Measurements from ENCODE around the gene CRIP1.

Gene CRIP1

DNA sequence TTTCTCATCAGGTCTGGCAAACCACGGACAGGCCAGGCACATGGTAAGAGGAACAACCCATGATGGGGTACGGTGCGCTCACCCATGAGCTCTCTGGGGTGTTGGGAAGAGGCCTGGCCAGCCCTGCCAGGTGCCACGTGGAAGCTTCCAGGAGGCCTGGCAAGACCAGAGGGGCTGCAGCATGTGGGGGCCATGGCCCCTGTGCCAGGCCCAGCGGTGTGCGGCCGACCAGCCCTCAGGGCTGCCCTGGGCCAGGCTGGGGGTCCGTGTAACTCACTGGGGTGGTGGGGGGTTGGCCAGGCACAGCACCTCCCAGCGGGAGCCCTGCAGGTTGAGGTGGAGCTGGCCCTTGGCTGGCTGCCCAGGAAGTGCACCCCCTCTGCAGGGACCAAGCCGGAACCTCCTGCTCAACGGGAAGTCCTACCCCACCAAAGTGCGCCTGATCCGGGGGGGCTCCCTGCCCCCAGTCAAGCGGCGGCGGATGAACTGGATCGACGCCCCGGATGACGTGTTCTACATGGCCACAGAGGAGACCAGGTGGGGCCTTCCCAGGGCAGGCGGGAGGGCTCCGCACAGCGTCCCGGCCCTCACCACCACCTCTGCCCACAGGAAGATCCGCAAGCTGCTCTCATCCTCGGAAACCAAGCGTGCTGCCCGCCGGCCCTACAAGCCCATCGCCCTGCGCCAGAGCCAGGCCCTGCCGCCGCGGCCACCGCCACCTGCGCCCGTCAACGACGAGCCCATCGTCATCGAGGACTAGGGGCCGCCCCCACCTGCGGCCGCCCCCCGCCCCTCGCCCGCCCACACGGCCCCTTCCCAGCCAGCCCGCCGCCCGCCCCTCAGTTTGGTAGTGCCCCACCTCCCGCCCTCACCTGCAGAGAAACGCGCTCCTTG, 17.0 kb upstream of the CRIP1 start:
- DNase-seq (ENCODE audit: extremely low spot score, insufficient read length, low read depth) (no peak), FAIRE-seq (no peak)

- FAIRE-seq (no peak), DNase-seq (ENCODE audit: extremely low spot score, insufficient read length, low read depth) (no peak)
These were observed 16.1 kb upstream of the CRIP1 start for GRCh38 chr14:105470350-105471296.

- FAIRE-seq (no peak), DNase-seq (ENCODE audit: extremely low spot score, insufficient read length, low read depth) (no peak)
These were observed 15.3 kb upstream of the CRIP1 start for GRCh38 chr14:105471297-105471821.

GRCh38 chr14:105471823-105472485, 14.7 kb upstream of the CRIP1 start:
- DNase-seq (ENCODE audit: extremely low spot score, insufficient read length, low read depth) (no peak), FAIRE-seq (no peak)

DNA sequence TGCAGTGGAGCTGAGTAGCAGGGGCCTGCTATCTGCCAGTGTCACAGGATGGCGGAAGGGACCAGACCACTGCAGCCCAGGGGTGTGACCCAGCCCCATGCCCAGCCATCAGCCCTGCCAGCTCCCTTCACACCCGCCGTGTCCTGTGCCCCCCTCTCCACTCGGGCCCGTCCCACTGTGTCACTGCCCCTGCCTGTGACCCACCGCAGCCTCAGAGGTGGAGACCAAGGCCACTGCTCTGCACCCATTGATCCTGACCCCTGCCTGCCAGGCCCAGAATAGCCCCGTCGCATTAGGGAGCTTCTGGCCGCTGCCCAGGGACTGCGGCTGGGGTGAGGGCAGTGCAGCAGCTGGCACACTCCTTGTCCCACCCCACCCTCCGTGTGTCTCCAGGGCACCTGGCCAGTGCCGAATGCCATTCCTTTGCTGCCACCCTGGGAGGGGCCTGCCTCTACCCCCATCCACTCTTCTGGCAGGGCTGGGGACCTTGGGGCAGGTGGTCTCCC, 14.1 kb upstream of the CRIP1 start:
- DNase-seq (ENCODE audit: extremely low spot score, insufficient read length, low read depth) (no peak), FAIRE-seq (no peak)

GRCh38 chr14:105473033-105473676, 13.5 kb upstream of the CRIP1 start:
- no peak for FAIRE-seq

DNA sequence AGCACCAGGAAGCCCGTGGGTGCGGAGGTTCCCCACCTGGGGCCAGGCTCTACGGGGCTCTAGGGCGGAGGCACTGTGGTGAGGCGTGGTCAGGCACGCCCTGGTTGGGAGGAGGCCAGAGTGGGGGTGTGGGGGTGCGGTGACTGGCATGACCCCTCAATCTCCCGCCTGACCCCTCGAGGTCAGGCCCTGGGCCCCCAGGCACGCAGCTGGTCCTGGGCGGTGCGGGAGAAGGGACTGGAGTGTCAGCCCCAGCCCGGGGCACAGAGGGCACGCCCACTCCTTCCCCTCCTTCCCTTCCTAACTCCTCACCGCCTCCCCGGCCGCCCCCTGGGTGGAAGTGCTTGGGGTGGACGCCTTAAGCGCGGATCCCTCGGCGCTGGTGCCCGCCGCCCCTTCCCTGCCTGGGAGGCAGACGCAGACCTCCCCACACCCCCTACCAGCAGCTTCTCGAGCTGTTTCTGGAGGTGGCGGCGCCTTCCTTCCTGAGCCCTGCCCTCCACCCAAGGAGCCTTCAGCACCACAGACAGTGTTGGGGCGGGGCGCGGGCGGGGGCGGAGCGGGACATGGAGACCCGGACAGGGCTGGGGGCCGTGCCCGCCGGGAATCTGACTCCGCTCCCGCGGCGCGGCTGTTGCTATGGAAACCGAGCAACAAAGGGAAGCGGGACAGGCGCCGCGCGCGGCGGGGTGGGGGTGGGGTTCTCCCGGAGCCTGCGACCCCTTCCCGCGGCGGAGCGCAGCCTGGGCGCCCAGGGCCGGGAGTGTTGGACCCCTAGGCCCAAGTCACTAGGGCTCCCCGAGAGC, 12.8 kb upstream of the CRIP1 start:
- no peak for DNase-seq (ENCODE audit: extremely low spot score, insufficient read length, low read depth)
- no peak for FAIRE-seq

More at GRCh38 chr14:105473033-105473676, 13.5 kb upstream of the CRIP1 start:
- DNase-seq (ENCODE audit: extremely low spot score, insufficient read length, low read depth) = no peak

- FAIRE-seq = no peak
- DNase-seq (ENCODE audit: extremely low spot score, insufficient read length, low read depth) = no peak
These were observed 12.0 kb upstream of the CRIP1 start, which contains the start of gene CRIP2 for GRCh38 chr14:105474483-105475268. CRIP2 (plus strand) TSS chr14:105474821; CDS start chr14:105474863, 42 bp downstream.

- no peak for FAIRE-seq
- DNase-seq (ENCODE audit: extremely low spot score, insufficient read length, low read depth) = no peak
These were observed 11.2 kb upstream of the CRIP1 start for GRCh38 chr14:105475269-105476096.

DNA sequence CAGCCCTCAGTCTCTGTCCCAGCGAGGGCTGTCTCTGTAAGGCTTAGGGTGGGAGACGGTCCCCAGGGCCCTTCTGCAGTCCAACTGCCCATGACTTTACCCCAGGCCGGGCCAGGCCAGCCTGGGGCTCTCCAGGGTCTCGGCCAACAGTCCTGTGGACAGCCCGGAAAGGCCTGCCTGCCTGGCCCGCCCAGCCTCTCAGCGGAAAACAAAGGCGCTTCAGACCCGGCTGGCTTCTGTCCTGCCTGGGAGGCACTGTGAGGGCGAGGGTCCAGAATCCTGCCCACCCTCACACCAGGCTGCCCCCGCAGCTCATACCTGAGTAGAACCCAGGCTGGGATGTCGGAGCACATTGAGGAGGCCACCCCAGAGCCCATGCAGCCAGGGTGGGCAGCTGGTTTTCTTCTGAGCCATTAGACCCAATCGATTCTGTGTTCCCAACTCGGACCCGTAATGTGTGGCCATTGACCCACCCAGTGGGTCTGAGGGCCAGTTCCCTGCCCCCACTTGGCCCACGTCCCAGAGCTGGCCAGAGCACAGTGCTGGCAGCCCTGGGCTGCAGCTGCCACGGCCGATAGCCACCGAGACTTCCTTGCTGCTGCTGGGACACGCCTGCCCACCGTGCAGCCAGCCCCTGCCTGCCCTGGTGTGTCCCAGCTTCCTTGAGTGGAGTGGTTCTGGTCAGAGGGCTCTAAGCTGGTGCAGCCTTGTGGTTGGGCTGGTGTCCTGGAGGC, 10.4 kb upstream of the CRIP1 start:
- FAIRE-seq (no peak), DNase-seq (ENCODE audit: extremely low spot score, insufficient read length, low read depth) (no peak)

DNA sequence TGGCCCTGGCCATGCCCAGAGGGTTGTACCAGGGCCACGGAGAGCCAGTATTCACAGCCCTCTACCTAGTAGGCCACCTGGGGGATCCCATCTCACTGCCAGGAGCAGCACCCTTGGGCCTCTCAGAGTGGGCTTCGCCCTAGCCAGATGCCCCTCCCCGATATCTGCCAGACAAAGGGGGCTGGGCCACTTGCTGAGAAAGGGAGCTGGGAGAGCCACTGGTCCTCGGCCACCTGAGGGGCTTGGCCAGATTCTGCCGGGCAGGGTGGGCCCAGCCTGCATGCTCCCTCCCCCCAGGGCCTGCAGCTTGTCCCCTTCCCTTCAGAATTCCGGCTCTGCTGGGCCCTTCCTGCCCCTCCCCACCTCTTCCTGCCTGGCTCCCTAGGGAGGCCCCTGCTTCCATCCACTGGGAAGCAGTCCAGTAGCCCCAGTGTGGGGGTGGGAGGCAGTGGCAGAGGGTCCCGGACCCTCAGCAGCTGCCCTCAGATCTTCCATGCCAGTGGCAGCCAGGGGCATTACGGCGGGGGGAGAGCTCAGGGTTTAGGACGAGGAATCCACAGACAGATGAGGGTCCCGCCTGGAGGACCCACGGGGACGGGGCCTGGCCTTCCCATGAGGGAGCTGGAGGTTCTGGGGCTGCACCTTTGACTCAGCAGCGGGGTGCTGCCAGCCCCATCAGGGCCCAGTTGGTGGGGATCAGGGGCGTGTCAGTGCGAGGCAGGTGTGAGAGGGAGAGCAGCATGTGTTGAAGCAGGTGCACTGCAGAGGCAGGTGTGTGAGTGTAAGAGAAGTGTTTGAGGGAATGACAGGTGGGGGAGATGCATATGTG, 9.6 kb upstream of the CRIP1 start:
- no peak for FAIRE-seq
- DNase-seq (ENCODE audit: extremely low spot score, insufficient read length, low read depth) = no peak

DNA sequence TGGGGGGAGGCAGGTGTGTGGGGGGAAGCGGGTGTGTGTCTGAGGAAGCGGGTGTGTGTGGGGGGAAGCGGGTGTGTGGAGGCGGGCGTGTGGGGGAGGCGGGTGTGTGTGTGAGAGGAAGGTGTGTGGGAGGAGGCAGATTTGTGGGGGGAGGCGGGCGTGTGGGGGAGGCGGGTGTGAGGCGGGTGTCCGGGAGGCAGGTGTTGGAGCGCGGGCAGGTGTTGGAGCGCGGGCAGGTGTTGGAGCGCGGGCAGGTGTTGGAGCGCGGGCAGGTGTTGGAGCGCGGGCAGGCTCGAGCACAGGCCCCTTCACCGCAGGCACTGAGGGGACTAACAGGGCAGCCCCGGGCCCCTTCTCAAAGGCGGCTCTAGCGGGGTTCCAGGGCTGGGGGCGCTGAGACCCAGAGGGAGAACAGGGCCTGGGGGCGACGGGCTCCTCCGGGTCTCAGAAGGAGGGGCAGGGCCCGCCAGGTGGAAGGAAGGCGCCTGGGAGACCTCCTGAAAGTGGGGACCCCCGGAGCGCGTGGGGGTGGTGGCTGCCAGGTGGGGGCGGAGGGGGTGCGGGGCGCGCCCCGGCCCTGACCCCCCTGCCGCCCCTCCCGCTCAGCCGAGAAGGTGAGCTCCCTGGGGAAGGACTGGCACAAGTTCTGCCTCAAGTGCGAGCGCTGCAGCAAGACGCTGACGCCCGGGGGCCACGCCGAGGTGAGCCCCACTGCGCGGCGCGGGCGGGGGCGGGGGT, 8.9 kb upstream of the CRIP1 start:
- DNase-seq (ENCODE audit: extremely low spot score, insufficient read length, low read depth) (no peak), FAIRE-seq (no peak)

- FAIRE-seq (no peak), DNase-seq (ENCODE audit: extremely low spot score, insufficient read length, low read depth) (no peak)
These were observed 8.1 kb upstream of the CRIP1 start for GRCh38 chr14:105478398-105479251.

Measured in GM18507 (cell line).